Uterus (tissue), 4 donors: ENCODE data around the gene RSPO1. TPM values are rescaled to one million over a fixed set of nuclear protein-coding genes. Genes with fewer than 3 reads are reported as not detected.
"Not testable (repeated sequence)": the region's sequence is repeated elsewhere in the genome, so short reads cannot be mapped to it uniquely, and the experiment has no call there.

Experiments
- DNase-seq, 2 donors: peaks; one replicate each; pipeline ENCODE4 v3.0.0-alpha.2; 2019 to 2020
- H3K27ac ChIP-seq, 2 donors: fragments of 200-600 bp; sonication (generic); 1 replicate in 1 of 2; 2 replicates in 1 of 2; pipeline ENCODE4 v1.5.1; 2016 to 2018
- H3K27me3 ChIP-seq, 2 donors: fragments of 200-600 bp; sonication (generic); one replicate each; pipeline ENCODE4 v1.5.1; 2018 to 2019; ENCODE audit warnings: control low read depth in 1 of 2
- H3K36me3 ChIP-seq, 2 donors: fragments of 200-600 bp; sonication (generic); one replicate each; pipeline ENCODE4 v1.5.1; 2019; ENCODE audit warnings: control low read depth in 1 of 2
- H3K4me1 ChIP-seq, 2 donors: fragments of 200-600 bp; sonication (generic); one replicate each; pipeline ENCODE4 v1.5.1; 2018 to 2019; ENCODE audit warnings: control low read depth in 1 of 2
- H3K4me3 ChIP-seq, 2 donors: fragments of 200-600 bp; sonication (generic); 1 replicate in 1 of 2; 2 replicates in 1 of 2; pipeline ENCODE4 v1.5.1; 2018 to 2019; ENCODE audit warnings: mild to moderate bottlenecking in 1 of 2
- H3K9me3 ChIP-seq, 2 donors: fragments of 200-600 bp; sonication (generic); one replicate each; pipeline ENCODE4 v1.5.1; 2019; ENCODE audit warnings: control low read depth in 1 of 2
- CTCF ChIP-seq, 4 experiments: fragments of 200-600 bp in 2 of 4; fragments of 450-650 bp in 2 of 4; sonication (generic) in 2 of 4; IDR thresholded peaks; one replicate each; pipeline ENCODE4 v1.5.1; 2016 to 2019; ENCODE audit warnings: antibody characterized with exemption in 4 of 4, mild to moderate bottlenecking in 2 of 4, moderate library complexity in 1 of 4
- POLR2A ChIP-seq, 2 donors: fragments of 450-650 bp; IDR thresholded peaks; one replicate each; pipeline ENCODE4 v1.6.1; 2016; ENCODE audit warnings: antibody characterized with exemption in 2 of 2, mild to moderate bottlenecking in 1 of 2, moderate library complexity in 1 of 2
- intact Hi-C: fragments of 100-400 bp; cut with DNase I; formaldehyde crosslinking; loops from one replicate; pipeline ENCODE4 v1.15.1; 2023; ENCODE audit warnings: low total_unique reads
- total RNA-seq, 4 donors: library from RNA; depleted of rRNA in 3 of 4; stranded (reverse); fragments of >200 nt in 3 of 4; gene quantifications; one replicate each; pipeline versions ENCODE4 v1.1.0 to v1.2.4, GENCODE V29; 2014 to 2023
- donor health status: DM: yes; HTN: yes; CAD: no.

Gene RSPO1, protein sequence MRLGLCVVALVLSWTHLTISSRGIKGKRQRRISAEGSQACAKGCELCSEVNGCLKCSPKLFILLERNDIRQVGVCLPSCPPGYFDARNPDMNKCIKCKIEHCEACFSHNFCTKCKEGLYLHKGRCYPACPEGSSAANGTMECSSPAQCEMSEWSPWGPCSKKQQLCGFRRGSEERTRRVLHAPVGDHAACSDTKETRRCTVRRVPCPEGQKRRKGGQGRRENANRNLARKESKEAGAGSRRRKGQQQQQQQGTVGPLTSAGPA
- total RNA-seq: 10 to 100 TPM in 3 of 4 donors, 1 to 10 TPM in 1; 4.6 to 74.6 (median 29.9) TPM

DNA sequence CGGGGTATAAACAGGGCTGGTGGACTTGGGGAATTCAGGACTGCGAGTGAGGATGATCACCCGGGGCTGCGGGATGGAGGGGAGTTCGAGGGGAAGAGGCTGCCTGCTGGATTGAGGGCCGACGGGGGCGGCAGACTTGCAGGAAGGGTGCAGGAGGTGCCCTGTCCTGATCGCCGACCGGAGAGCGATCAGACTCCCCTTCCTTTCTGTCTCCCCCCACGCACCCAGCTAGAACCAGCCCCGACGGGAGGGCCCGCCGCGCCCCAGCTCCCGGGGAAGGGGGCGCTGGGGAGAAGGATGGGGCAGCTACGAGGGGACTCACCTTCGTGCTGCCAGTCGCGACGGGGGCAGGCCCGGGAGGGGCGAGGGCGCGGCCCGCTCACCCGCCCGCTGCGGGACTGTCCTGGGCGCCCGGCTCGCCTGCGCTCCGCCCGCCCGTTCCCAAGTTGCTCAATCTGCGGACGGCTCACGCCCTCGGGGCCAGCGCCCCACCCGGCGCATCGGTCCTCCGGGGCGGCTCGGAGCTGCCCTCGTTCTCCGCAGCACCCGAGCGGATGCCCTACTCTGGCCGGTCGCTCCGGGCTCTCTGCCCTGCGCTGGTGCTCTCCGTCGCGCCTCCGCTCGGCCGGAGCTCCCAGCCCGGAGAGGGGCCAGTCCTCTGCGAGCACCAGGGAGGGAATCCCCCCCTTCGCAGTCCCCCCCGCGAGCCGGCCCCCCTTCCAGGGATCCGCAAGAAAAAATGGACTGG is at the start of gene RSPO1:
TSS of gene RSPO1 (minus strand) at position 649 of the 748 bp plus-strand sequence. CDS start 5,231 bp downstream, outside the sequence.
- DNase-seq: peak; percentile 76 to 79
- Histone ChIP-seq H3K27me3 (no peaks in the 10 kb centered on the region), H3K4me3 (peak within 1 kb of the TSS; percentile 40 to 58), H3K4me1 (peaks cover 0 to 6% of the 10 kb centered on the region in 2 donors), H3K27ac (peak within 1 kb of the TSS; percentile 72 to 88), H3K36me3 (no peaks in the 10 kb centered on the region), H3K9me3 (no peaks in the 10 kb centered on the region)
- TF ChIP-seq POLR2A (IDR thresholded peaks at IDR 0.05) (peak; percentile 33 to 62), CTCF (IDR thresholded peaks at IDR 0.05) (peak in 1 of 4 experiments; percentile 3)
- intact Hi-C loops: no loop called here

DNA sequence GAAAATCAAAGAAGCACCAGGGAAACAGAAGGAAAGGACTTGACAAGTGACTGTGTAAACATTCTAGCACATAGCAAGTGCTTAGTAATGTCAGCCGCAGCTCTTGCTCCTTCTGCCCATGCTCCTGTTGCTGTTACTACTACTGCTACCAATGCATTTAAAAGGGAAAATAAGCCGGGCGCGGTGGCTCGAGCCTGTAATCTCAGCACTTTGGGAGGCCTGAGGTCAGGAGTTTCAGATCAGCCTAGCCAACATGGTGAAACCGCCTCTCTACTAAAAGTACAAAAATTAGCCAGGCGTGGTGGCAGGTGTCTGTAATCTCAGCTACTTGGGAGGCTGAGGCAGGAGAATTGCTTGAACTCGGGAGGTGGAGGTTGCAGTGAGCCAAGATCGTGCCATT is 49.5 kb upstream of the RSPO1 start:
- H3K36me3 ChIP-seq, DNase-seq, H3K27ac ChIP-seq, H3K9me3 ChIP-seq, H3K4me1 ChIP-seq, H3K4me3 ChIP-seq, intact Hi-C loops, H3K27me3 ChIP-seq: not testable (repeated sequence)

DNA sequence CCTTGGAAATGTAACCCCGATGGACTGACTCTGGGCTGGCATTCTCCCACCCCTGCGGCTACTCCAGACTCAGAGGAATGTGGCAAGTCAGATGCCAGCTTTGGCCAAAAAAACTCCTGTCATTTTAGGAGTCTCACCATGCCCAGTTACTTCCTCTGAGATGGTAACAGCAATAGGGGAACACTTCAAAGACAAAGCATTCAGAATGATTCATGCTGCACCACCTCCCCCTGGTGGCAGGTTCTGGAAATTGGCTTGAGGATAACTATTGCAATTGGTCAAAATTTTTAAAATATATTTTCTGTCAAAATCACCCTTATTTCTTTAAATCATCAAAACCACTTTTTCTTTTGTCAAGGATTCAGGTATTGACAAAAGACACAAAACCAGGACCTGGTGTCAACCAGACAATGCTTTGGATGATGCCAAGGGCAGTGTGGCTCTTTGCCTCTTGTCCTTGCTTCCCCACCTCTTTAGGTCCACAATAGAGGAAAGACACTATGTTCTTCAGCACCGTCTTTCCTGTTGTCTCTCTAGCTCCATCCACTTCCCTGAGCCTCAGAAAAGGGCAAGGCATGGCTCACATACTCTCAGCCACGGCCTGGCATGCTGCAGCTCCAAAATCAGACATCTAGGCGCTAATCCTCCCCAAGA is 47.8 kb upstream of the RSPO1 start:
- Histone ChIP-seq H3K4me3 (no peak overlapping the region), H3K27ac (no peak overlapping the region), H3K4me1 (peaks cover 2 to 7% of the 10 kb centered on the region in 2 donors), H3K27me3 (no peaks in the 10 kb centered on the region), H3K9me3 (no peaks in the 10 kb centered on the region), H3K36me3 (no peaks in the 10 kb centered on the region)
- peak; percentile 76 to 81 for DNase-seq
- intact Hi-C loops: no loop called here
- peak; percentile 84 to 88 (median 87) for TF ChIP-seq CTCF (IDR thresholded peaks at IDR 0.05)
- no peak for TF ChIP-seq POLR2A (IDR thresholded peaks at IDR 0.05)

DNA sequence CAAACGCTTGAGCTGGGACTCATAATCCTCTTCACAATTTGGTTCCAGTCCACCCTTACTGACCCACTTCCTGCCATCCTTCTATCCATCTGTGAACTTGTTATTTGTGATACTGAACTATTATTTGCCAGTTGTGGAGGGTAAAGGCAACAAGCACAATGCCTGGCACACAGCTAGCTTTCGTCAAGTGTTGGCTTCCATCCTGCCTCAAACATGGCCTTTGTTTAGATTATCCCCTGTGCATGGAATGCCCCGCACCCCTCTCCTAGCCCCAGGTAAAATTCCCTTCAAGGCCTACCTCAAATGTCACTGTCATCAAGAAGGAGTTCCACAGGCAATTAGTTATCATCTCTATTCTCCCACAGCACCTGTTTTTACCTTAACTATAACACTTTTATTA is 46.2 kb upstream of the RSPO1 start:
- H3K4me1 ChIP-seq: peaks cover 9 to 11% of the 10 kb centered on the region in 2 donors
- TF ChIP-seq POLR2A (IDR thresholded peaks at IDR 0.05) (no peak), CTCF (IDR thresholded peaks at IDR 0.05) (no peak)
- no peaks in the 10 kb centered on the region for H3K36me3 ChIP-seq
- H3K4me3 ChIP-seq: no peak overlapping the region
- no peak for DNase-seq
- no peaks in the 10 kb centered on the region for H3K27me3 ChIP-seq
- no peaks in the 10 kb centered on the region for H3K9me3 ChIP-seq
- intact Hi-C loops: no loop called here
- no peak overlapping the region for H3K27ac ChIP-seq

DNA sequence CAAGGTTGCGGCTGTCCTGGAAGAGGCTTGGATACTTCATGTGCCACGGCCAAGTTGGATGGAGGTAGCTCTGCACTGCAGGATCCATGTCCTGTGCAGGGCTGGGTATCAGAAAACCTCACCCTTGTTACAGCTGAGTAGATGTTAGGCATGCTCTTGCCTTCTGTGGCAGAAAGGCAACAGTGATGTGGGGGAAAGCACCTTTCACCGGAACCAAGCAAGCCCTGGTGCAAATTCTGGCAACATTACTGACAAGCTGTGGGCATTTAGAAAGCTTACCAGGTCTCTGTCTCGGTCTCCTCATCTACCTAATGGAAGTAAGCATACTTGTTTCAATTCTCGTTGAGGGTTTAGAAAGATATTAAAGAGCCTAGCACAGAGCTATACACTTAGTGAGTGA is 43.1 kb upstream of the RSPO1 start:
- Histone ChIP-seq H3K4me3 (no peak overlapping the region), H3K9me3 (no peaks in the 10 kb centered on the region), H3K27ac (peak overlapping the region; percentile 84 to 87), H3K36me3 (no peaks in the 10 kb centered on the region), H3K4me1 (peaks cover 15 to 21% of the 10 kb centered on the region in 2 donors), H3K27me3 (no peaks in the 10 kb centered on the region)
- intact Hi-C loops: loop anchor here (5.0 kb wide), 1 partner anchor 71 kb away; no protein-coding TSS in a partner anchor
- no peak for TF ChIP-seq CTCF (IDR thresholded peaks at IDR 0.05)
- TF ChIP-seq POLR2A (IDR thresholded peaks at IDR 0.05): no peak
- DNase-seq: no peak
